ENCODE measurements around the gene QRSL1.

GRCh38 chr6:106659859-106660258 is 30.5 kb downstream of the QRSL1 start:
- TF ChIP-seq PKNOX1 (IDR thresholded peaks at IDR 0.05), result no peak
- TF ChIP-seq ELF4 (IDR thresholded peaks at IDR 0.05), result no peak
